K562 (cell line): ENCODE measurements around the gene NQO2. TPM values are rescaled to one million over a fixed set of nuclear protein-coding genes. Genes with fewer than 3 reads are reported as not detected.

Experiments used
- ASH1L ChIP-seq: fragments of 450-650 bp; IDR thresholded peaks from 2 replicates; pipeline ENCODE4 v1.6.1; 2018; ENCODE audit warnings: borderline replicate concordance, mild to moderate bottlenecking, low read depth; ENCODE audit not compliant: partially characterized antibody
- CHD1 ChIP-seq: fragments of 200-600 bp; sonication (generic); IDR thresholded peaks from one replicate; pipeline ENCODE4 v1.6.1; 2012; ENCODE audit warnings: mild to moderate bottlenecking, moderate library complexity, low read length, inconsistent platforms
- FOXK2 ChIP-seq, 2 experiments: fragments of 450-650 bp; IDR thresholded peaks in 1 of 2; conservative IDR thresholded peaks in 1 of 2; 2 replicates each; pipeline ENCODE4 v1.6.1; 2016; ENCODE audit warnings: low read depth in 2 of 2, mild to moderate bottlenecking in 1 of 2
- HMGN3 ChIP-seq: IDR thresholded peaks from 2 replicates; pipeline ENCODE4 v1.6.1; 2011; ENCODE audit warnings: borderline replicate concordance, low read depth, mild to moderate bottlenecking, mixed read lengths, low read length; ENCODE audit not compliant: insufficient read length; ENCODE audit errors: extremely low read depth
- JUN ChIP-seq, 2 experiments: sonication (generic) in 1 of 2; formaldehyde crosslinking in 1 of 2; IDR thresholded peaks; 2 replicates each; pipeline versions ENCODE4 v1.6.1 to v1.8.0; 2012 to 2022; ENCODE audit warnings: borderline replicate concordance in 2 of 2, mild to moderate bottlenecking in 2 of 2, improper control_type of control experiment in 1 of 2, low read depth in 1 of 2, low read length in 1 of 2, missing genetic modification reagents in 1 of 2
- KLF1 ChIP-seq: fragments of 450-650 bp; IDR thresholded peaks from 2 replicates; pipeline ENCODE4 v1.6.1; 2016; ENCODE audit warnings: missing genetic modification characterization, missing compliant biosample characterization
- MAFK ChIP-seq: IDR thresholded peaks from 2 replicates; pipeline ENCODE4 v1.6.1; 2011; ENCODE audit warnings: low read length, improper control_type of control experiment
- MAX ChIP-seq: sonication (generic); formaldehyde crosslinking; IDR thresholded peaks from 2 replicates; pipeline ENCODE4 v1.9.0; 2022; ENCODE audit warnings: mild to moderate bottlenecking, missing genetic modification reagents
- MAZ ChIP-seq, 2 experiments: fragments of 450-650 bp in 1 of 2; sonication (generic) in 1 of 2; formaldehyde crosslinking; IDR thresholded peaks in 1 of 2; conservative IDR thresholded peaks in 1 of 2; 2 replicates each; pipeline versions ENCODE4 v1.4.0 to v1.5.0; 2020; ENCODE audit warnings: mild to moderate bottlenecking in 1 of 2, missing genetic modification reagents in 1 of 2
- MXD1 ChIP-seq: fragments of 250-450 bp; sonication (Bioruptor Pico); IDR thresholded peaks from 2 replicates; pipeline ENCODE4 v1.8.0; 2021; ENCODE audit warnings: borderline replicate concordance, mild to moderate bottlenecking, moderate library complexity; ENCODE audit not compliant: poor library complexity, severe bottlenecking
- NCOA6 ChIP-seq: fragments of 450-650 bp; IDR thresholded peaks from 2 replicates; pipeline ENCODE4 v1.6.1; 2017; ENCODE audit warnings: mild to moderate bottlenecking
- PATZ1 ChIP-seq: fragments of 250-450 bp; sonication (Bioruptor Pico); IDR thresholded peaks from 2 replicates; pipeline ENCODE4 v1.5.0; 2020; ENCODE audit warnings: mild to moderate bottlenecking, borderline replicate concordance
- POLR2G ChIP-seq: fragments of 200-400 bp; formaldehyde crosslinking; IDR thresholded peaks from 2 replicates; pipeline ENCODE4 v1.6.1; 2017; ENCODE audit warnings: low read depth, mild to moderate bottlenecking, antibody characterized with exemption, low read length, moderate library complexity
- PURB ChIP-seq: sonication (generic); formaldehyde crosslinking; IDR thresholded peaks from 2 replicates; pipeline ENCODE4 v1.9.0; 2021; ENCODE audit warnings: low read depth, mild to moderate bottlenecking, missing genetic modification reagents
- SREBF2 ChIP-seq: sonication (generic); formaldehyde crosslinking; IDR thresholded peaks from 2 replicates; pipeline ENCODE4 v1.4.0; 2020; ENCODE audit warnings: mild to moderate bottlenecking, missing genetic modification reagents
- THRAP3 ChIP-seq: fragments of 450-650 bp; IDR thresholded peaks from 2 replicates; pipeline ENCODE4 v1.6.1; 2016; ENCODE audit warnings: mild to moderate bottlenecking, inconsistent platforms, borderline replicate concordance
- U2AF1 ChIP-seq: fragments of 200-400 bp; formaldehyde crosslinking; optimal IDR thresholded peaks from 2 replicates; pipeline ENCODE3; 2017; ENCODE audit warnings: mild to moderate bottlenecking, low read depth, low read length, moderate library complexity
- ZBTB11 ChIP-seq, 3 experiments: fragments of 200-800 bp in 1 of 3; fragments of 250-450 bp in 1 of 3; fragments of 450-650 bp in 1 of 3; sonication (Bioruptor Pico) in 1 of 3; sonication (Bioruptor generic) in 1 of 3; formaldehyde crosslinking in 1 of 3; IDR thresholded peaks; 2 replicates each; pipeline versions ENCODE4 v1.6.1 to v1.8.0; 2016 to 2022; ENCODE audit warnings: mild to moderate bottlenecking in 2 of 3, missing genetic modification characterization in 2 of 3, missing compliant biosample characterization in 1 of 3, moderate library complexity in 1 of 3
- ZNF431 ChIP-seq: sonication (generic); formaldehyde crosslinking; IDR thresholded peaks from 2 replicates; pipeline ENCODE4 v1.8.0; 2022; ENCODE audit warnings: mild to moderate bottlenecking, missing genetic modification reagents
- polyA plus RNA-seq, 8 experiments: library from polyadenylated mRNA; depleted of rRNA in 4 of 8; stranded (reverse) in 5 of 8; unstranded in 3 of 8; fragments of >200 nt; fragmentation: Nextera tagmentation in 2 of 8; fragmentation: Illumina TruSeq in 1 of 8; extraction: Ambion mirVana in 2 of 8; extraction: Trizol in 1 of 8; gene quantifications; 2 replicates each; pipeline versions ENCODE4 v1.2.1 to v1.2.3, GENCODE V29; 2011 to 2014; ENCODE audit warnings: inconsistent platforms in 1 of 8, missing spikeins in 1 of 8
- total RNA-seq, 7 experiments: library from RNA; depleted of rRNA in 6 of 7; stranded (reverse); fragments of >200 nt in 6 of 7; fragmentation: Illumina TruSeq in 2 of 7; extraction: Trizol in 2 of 7; gene quantifications; 2 replicates each; pipeline versions ENCODE4 v1.2.1 to v1.2.3, GENCODE V29; 2011 to 2021; ENCODE audit warnings: low replicate concordance in 1 of 7

NQO2 gene
- total and polyA plus RNA-seq, 9 of the 15 experiments (the other 6 are each of a cell fraction or from before 2014, with no cell fraction given) = 54.6 to 214 (median 116) TPM

GRCh38 chr6:2992330-2992979, 7.2 kb upstream of the NQO2 start (continued):
- no peak for TF ChIP-seq PATZ1 (CRISPR knock-in tag)
- TF ChIP-seq KLF1 (tag) = no peak
- peak; percentile 34; the same call in 1 of the 2 replicates for TF ChIP-seq MAX (CRISPR knock-in tag)
- TF ChIP-seq CHD1 = no peak
- no peak for TF ChIP-seq JUN (IDR thresholded peaks at IDR 0.05; ENCODE audit: borderline replicate concordance, low read depth, low read length)
- no peak for TF ChIP-seq JUN (CRISPR knock-in tag; IDR thresholded peaks at IDR 0.05; ENCODE audit: borderline replicate concordance)
- TF ChIP-seq ZNF431 (CRISPR knock-in tag) = no peak
- no peak for TF ChIP-seq FOXK2 (conservative IDR thresholded peaks at IDR 0.05 in 1 of 2, IDR thresholded peaks at IDR 0.05 in 1 of 2; ENCODE audit: low read depth in 2 of 2)
- TF ChIP-seq ZBTB11 (CRISPR knock-in tag; IDR thresholded peaks at IDR 0.05) = no peak
- TF ChIP-seq U2AF1 = no peak
- no peak for TF ChIP-seq SREBF2
- TF ChIP-seq POLR2G = no peak
- TF ChIP-seq MAFK = no peak
- TF ChIP-seq THRAP3 = 0 out of 2 replicates have a peak, but pooled peaks have one; percentile 53
- TF ChIP-seq NCOA6 = no peak
- no peak for TF ChIP-seq PURB (CRISPR knock-in tag)
- no peak for TF ChIP-seq ASH1L
- TF ChIP-seq MXD1 (CRISPR knock-in tag) = no peak
- TF ChIP-seq MAZ (CRISPR knock-in tag; conservative IDR thresholded peaks at IDR 0.05 in 1 of 2, IDR thresholded peaks at IDR 0.05 in 1 of 2) = no peak
- no peak for TF ChIP-seq HMGN3
